Right lobe of liver (tissue), 4 donors: Measurements from ENCODE around the gene DNMT3A.

Experiments
- POLR2A ChIP-seq: fragments of 450-650 bp; IDR thresholded peaks from one replicate; pipeline ENCODE4 v1.6.1; 2017; ENCODE audit warnings: antibody characterized with exemption, mild to moderate bottlenecking
- TF ChIP-seq, protein P1 (sequence below), 4 donors: fragments of 200-600 bp in 3 of 4; fragments of 450-650 bp in 1 of 4; IDR thresholded peaks; one replicate each; pipeline versions ENCODE4 v1.5.1 to v1.8.0; 2016 to 2022; ENCODE audit warnings: antibody characterized with exemption in 4 of 4, mild to moderate bottlenecking in 2 of 4
- donor health status: DM: no; HTN: no; CAD: no.
- donor health status: DM: no; HTN: no; CAD: no.
- donor health status: DM: no; HTN: yes; CAD: no.

DNA sequence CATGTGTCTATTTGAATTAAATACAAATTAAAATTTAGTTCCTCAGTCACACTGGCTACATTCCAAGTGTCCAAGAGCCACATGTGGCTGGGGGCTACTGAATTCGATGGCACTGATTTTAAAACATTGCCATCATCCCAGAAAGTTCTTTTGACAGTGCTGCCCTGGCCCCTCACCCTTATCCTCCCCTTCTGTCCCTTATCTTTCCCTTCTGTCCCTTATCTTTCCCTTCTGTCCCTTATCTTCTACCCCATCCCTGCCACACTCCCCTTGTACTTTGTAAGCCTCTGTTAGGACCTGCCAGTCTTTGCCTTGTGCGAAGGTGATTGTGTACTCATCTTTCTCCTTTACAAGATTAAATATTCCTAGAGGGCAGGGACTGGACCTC is 85.2 kb downstream of the DNMT3A start:
- TF ChIP-seq POLR2A = no peak
- TF ChIP-seq, protein P1, sequence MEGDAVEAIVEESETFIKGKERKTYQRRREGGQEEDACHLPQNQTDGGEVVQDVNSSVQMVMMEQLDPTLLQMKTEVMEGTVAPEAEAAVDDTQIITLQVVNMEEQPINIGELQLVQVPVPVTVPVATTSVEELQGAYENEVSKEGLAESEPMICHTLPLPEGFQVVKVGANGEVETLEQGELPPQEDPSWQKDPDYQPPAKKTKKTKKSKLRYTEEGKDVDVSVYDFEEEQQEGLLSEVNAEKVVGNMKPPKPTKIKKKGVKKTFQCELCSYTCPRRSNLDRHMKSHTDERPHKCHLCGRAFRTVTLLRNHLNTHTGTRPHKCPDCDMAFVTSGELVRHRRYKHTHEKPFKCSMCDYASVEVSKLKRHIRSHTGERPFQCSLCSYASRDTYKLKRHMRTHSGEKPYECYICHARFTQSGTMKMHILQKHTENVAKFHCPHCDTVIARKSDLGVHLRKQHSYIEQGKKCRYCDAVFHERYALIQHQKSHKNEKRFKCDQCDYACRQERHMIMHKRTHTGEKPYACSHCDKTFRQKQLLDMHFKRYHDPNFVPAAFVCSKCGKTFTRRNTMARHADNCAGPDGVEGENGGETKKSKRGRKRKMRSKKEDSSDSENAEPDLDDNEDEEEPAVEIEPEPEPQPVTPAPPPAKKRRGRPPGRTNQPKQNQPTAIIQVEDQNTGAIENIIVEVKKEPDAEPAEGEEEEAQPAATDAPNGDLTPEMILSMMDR (IDR thresholded peaks at IDR 0.05) = no peak
